GM12878 (cell line): ENCODE results near the gene CFAP97D2. TPM values are rescaled to one million over a fixed set of nuclear protein-coding genes. Genes with fewer than 3 reads are reported as not detected.

Experiments used
- ATAC-seq: fragments of 200-7000 bp; cut with Tn5 transposase; 3 replicates; pipeline ENCODE4 v1.9.1; 2020; ENCODE audit warnings: mild to moderate bottlenecking, moderate library complexity
- BruUV-seq: library from RNA; stranded (reverse); fragments of 400-500 nt; replicated peaks from 2 replicates; lab custom pipeline; 2021; lab: Mats Ljungman, UMichigan
- CTCF ChIA-PET: fragments of 300-600 bp; sonication (Branson Sonifier 250); formaldehyde crosslinking; extraction: SDS; loops from one replicate; lab custom pipeline; 2021; ENCODE audit warnings: inconsistent platforms; lab: Yijun Ruan, JAX
- POLR2A ChIA-PET: fragments of 350-600 bp; formaldehyde crosslinking; extraction: SDS; loops from one replicate; lab custom pipeline; 2021; ENCODE audit warnings: inconsistent platforms; lab: Charles Lee
- RAD21 ChIA-PET: fragments of 300-600 bp; sonication (Branson Sonifier 250); formaldehyde crosslinking; loops from one replicate; lab custom pipeline; 2023; ENCODE audit warnings: antibody characterized with exemption; ENCODE audit not compliant: unreplicated experiment; lab: Charles Lee
- SMC1A ChIA-PET: fragments of 300-600 bp; sonication (Branson Sonifier 250); formaldehyde crosslinking; loops from one replicate; lab custom pipeline; 2023; ENCODE audit not compliant: unreplicated experiment, uncharacterized antibody; lab: Charles Lee
- DNase-seq: peaks from one replicate; pipeline ENCODE4 v3.0.0-alpha.2; 2011; ENCODE audit warnings: low read depth, low spot score
- FAIRE-seq: peaks from 3 replicates; lab custom pipeline; 2011; peaks lifted over from hg19 to GRCh38; lab: Jason Lieb, UNC
- H2AFZ ChIP-seq: 2 replicates; pipeline ENCODE4 v1.6.0; 2011; ENCODE audit warnings: low read depth, low read length, control low read depth; ENCODE audit not compliant: control insufficient read depth
- H3K27ac ChIP-seq: 2 replicates; pipeline ENCODE4 v1.5.1; 2011; ENCODE audit warnings: control low read depth; ENCODE audit not compliant: control insufficient read depth, insufficient read depth
- H3K27me3 ChIP-seq, 2 experiments: replicated peaks in 1 of 2; 2 replicates each; pipeline versions ENCODE4 v1.6.0 to v1.6.1; 2011; ENCODE audit warnings: low read length in 1 of 2; ENCODE audit not compliant: control insufficient read depth in 2 of 2, insufficient read depth in 2 of 2
- H3K36me3 ChIP-seq, 2 experiments: 2 replicates each; pipeline ENCODE4 v1.5.1; 2011; ENCODE audit warnings: low read length in 1 of 2; ENCODE audit not compliant: control insufficient read depth in 2 of 2, insufficient read depth in 2 of 2
- H3K4me1 ChIP-seq: 2 replicates; pipeline ENCODE4 v1.6.1; 2011; ENCODE audit warnings: mild to moderate bottlenecking, low read length, moderate library complexity, mixed read lengths; ENCODE audit not compliant: control insufficient read depth, insufficient read depth
- H3K4me2 ChIP-seq: 2 replicates; pipeline ENCODE4 v1.6.0; 2011; ENCODE audit warnings: control low read depth; ENCODE audit not compliant: control insufficient read depth, insufficient read depth
- H3K4me3 ChIP-seq: fragments of 200-600 bp; sonication (generic); 2 replicates; pipeline ENCODE4 v1.5.1; 2016
- H3K79me2 ChIP-seq: 2 replicates; pipeline ENCODE4 v1.6.0; 2011; ENCODE audit warnings: low read length; ENCODE audit not compliant: control insufficient read depth, insufficient read depth
- H3K9ac ChIP-seq: 2 replicates; pipeline ENCODE4 v1.8.0; 2011; ENCODE audit warnings: low read length, control low read depth, mixed read lengths; ENCODE audit not compliant: control insufficient read depth, insufficient read depth
- H3K9me3 ChIP-seq: replicated peaks from 3 replicates; pipeline ENCODE4 v1.5.1; 2011; ENCODE audit warnings: mild to moderate bottlenecking, low read length; ENCODE audit not compliant: control insufficient read depth, insufficient read depth
- H4K20me1 ChIP-seq: 2 replicates; pipeline ENCODE4 v1.6.0; 2011; ENCODE audit not compliant: control insufficient read depth, insufficient read depth
- CBFB ChIP-seq: IDR thresholded peaks from 2 replicates; pipeline ENCODE4 v1.6.1; 2016; ENCODE audit warnings: antibody characterized with exemption, low read depth
- CREB1 ChIP-seq: IDR thresholded peaks from 2 replicates; pipeline ENCODE4 v1.6.1; 2012; ENCODE audit warnings: low read depth, mild to moderate bottlenecking, inconsistent platforms
- IRF3 ChIP-seq: fragments of 450-650 bp; IDR thresholded peaks from 2 replicates; pipeline ENCODE4 v1.6.1; 2014; ENCODE audit warnings: mild to moderate bottlenecking
- IRF5 ChIP-seq: fragments of 450-650 bp; IDR thresholded peaks from 2 replicates; pipeline ENCODE4 v1.6.1; 2017; ENCODE audit warnings: borderline replicate concordance
- MXI1 ChIP-seq: fragments of 150-350 bp; IDR thresholded peaks from 2 replicates; pipeline ENCODE4 v1.6.1; 2011; ENCODE audit warnings: low read depth, mild to moderate bottlenecking, inconsistent platforms, low read length, improper control_type of control experiment
- NFXL1 ChIP-seq: fragments of 450-650 bp; IDR thresholded peaks from 2 replicates; pipeline ENCODE4 v1.6.1; 2017; ENCODE audit warnings: antibody characterized with exemption, mild to moderate bottlenecking, borderline replicate concordance
- NR2C1 ChIP-seq: fragments of 450-650 bp; IDR thresholded peaks from 2 replicates; pipeline ENCODE4 v1.6.1; 2017; ENCODE audit warnings: antibody characterized with exemption, mild to moderate bottlenecking, moderate library complexity
- NR2C2 ChIP-seq: IDR thresholded peaks from 2 replicates; pipeline ENCODE4 v1.6.1; 2011; ENCODE audit warnings: borderline replicate concordance, low read depth; ENCODE audit not compliant: control insufficient read depth, insufficient read length
- PKNOX1 ChIP-seq: fragments of 450-650 bp; IDR thresholded peaks from 2 replicates; pipeline ENCODE4 v1.6.1; 2016; ENCODE audit warnings: mild to moderate bottlenecking
- POLR2A ChIP-seq: IDR thresholded peaks from 2 replicates; pipeline ENCODE4 v1.6.1; 2011; ENCODE audit warnings: low read depth, mild to moderate bottlenecking, low read length
- SMARCA5 ChIP-seq: fragments of 450-650 bp; IDR thresholded peaks from 2 replicates; pipeline ENCODE4 v1.6.1; 2017; ENCODE audit warnings: mild to moderate bottlenecking
- SREBF2 ChIP-seq: IDR thresholded peaks from 2 replicates; pipeline ENCODE4 v1.6.1; 2012; ENCODE audit warnings: mild to moderate bottlenecking, low read length
- WRNIP1 ChIP-seq: IDR thresholded peaks from 2 replicates; pipeline ENCODE4 v1.6.1; 2011; ENCODE audit warnings: low read depth, low read length, improper control_type of control experiment, borderline replicate concordance
- ZNF622 ChIP-seq: fragments of 450-650 bp; IDR thresholded peaks from 2 replicates; pipeline ENCODE4 v1.6.1; 2017; ENCODE audit warnings: mild to moderate bottlenecking, inconsistent platforms
- WGBS: methylation state at CpG from one replicate; pipeline ENCODE4 v1.1.6; 2016; ENCODE audit warnings: low lambda C conversion rate; ENCODE audit not compliant: insufficient replicate concordance, insufficient coverage; ENCODE audit errors: missing lambda C conversion rate; 5-methylcytosine and 5-hydroxymethylcytosine counted together
- in situ Hi-C: fragments of 300-500 bp; cut with MboI; formaldehyde crosslinking; loops from 9 replicates; pipeline ENCODE4 v1.14.3; 2018; ENCODE audit warnings: mixed read lengths
- intact Hi-C: fragments of 100-400 bp; cut with micrococcal nuclease; formaldehyde crosslinking; loops from one replicate; pipeline ENCODE4 v1.14.2; 2022; ENCODE audit not compliant: unreplicated experiment
- polyA plus RNA-seq, 11 experiments: library from polyadenylated mRNA; depleted of rRNA in 4 of 11; unstranded in 6 of 11; stranded (reverse) in 5 of 11; fragments of >200 nt; fragmentation: Nextera tagmentation in 4 of 11; fragmentation: Illumina TruSeq in 1 of 11; extraction: Ambion mirVana in 4 of 11; extraction: Trizol in 1 of 11; gene quantifications; 1 replicate in 1 of 11; 2 replicates in 10 of 11; pipeline versions ENCODE4 v1.2.1 to v1.2.3, GENCODE V29; 2011 to 2016; ENCODE audit warnings: inconsistent platforms in 2 of 11, missing spikeins in 2 of 11, low read depth in 1 of 11
- total RNA-seq, 4 experiments: library from RNA; depleted of rRNA in 3 of 4; stranded (reverse); fragments of >200 nt in 3 of 4; fragmentation: Illumina TruSeq in 1 of 4; extraction: Trizol in 1 of 4; gene quantifications; 2 replicates each; pipeline versions ENCODE4 v1.2.1 to v1.2.3, GENCODE V29; 2013 to 2021

Gene CFAP97D2
- total and polyA plus RNA-seq, 10 of the 15 experiments (the other 5 are each of a cell fraction or from before 2014, with no cell fraction given): not detected

- Histone ChIP-seq H3K9ac (peak overlapping the region; percentile 70), H3K79me2 (peaks cover 22% of the 10 kb centered on the region), H3K4me3 (peak overlapping the region; percentile 97), H3K36me3 (peaks cover 2 to 24% of the 10 kb centered on the region in 2 experiments; a peak in 3 of 4 replicates), H3K4me1 (no peaks in the 10 kb centered on the region), H3K9me3 (no peaks in the 10 kb centered on the region), H3K4me2 (peak overlapping the region; percentile 95), H4K20me1 (no peaks in the 10 kb centered on the region), H3K27me3 (0 out of 4 replicates have a peak, but pooled peaks cover 0 to 1% of the 10 kb centered on the region in 2 experiments), H2AFZ (no peak overlapping the region), H3K27ac (peak overlapping the region; percentile 81)
- TF ChIP-seq IRF3 (no peak), WRNIP1 (peak; percentile 69; the same call in 1 of the 2 replicates)
- CTCF ChIA-PET: interaction anchor here (0.5 to 1.6 kb wide), 7 partner anchors 10 to 105 kb away, joined by 3 to 4 read pairs (median 4); no protein-coding TSS in a partner anchor
- POLR2A ChIA-PET: interaction anchor here (0.9 kb wide), 1 partner anchor 44 kb away, joined by 4 read pairs; no protein-coding TSS in a partner anchor
- ATAC-seq (no peak), FAIRE-seq (no peak), DNase-seq (no peak)
- in situ Hi-C loops: no loop called here
- SMC1A ChIA-PET: interaction anchor here (1.1 to 1.9 kb wide), 6 partner anchors 17 to 104 kb away, joined by 3 to 7 read pairs (median 4); no protein-coding TSS in a partner anchor
- TSS peak; percentile 75 for BruUV-seq
- 14% methylated on average over 10 of the region's 10 CpGs for WGBS
- intact Hi-C loops: loop anchor here (2.0 kb wide), 1 partner anchor 45 kb away; the partner anchor contains the start of gene UPF3A
- RAD21 ChIA-PET: interaction anchor here (1.0 to 1.4 kb wide), 3 partner anchors 13 to 84 kb away, joined by 3 to 4 read pairs (median 3); partner anchors contain the start of gene UPF3A
Measured at GRCh38 chr13:114235697-114236096, 56.6 kb downstream of the CFAP97D2 start.

GRCh38 chr13:114236227-114236626 is 57.2 kb downstream of the CFAP97D2 start:
- ATAC-seq (no peak), FAIRE-seq (no peak), DNase-seq (no peak)
- no peaks in the 10 kb centered on the region for H4K20me1 ChIP-seq
- in situ Hi-C loops (no loop called here), intact Hi-C loops (no loop called here)
- H3K4me1 ChIP-seq: no peaks in the 10 kb centered on the region
- H3K9me3 ChIP-seq: no peaks in the 10 kb centered on the region
- ChIA-PET POLR2A (interaction anchor here (0.9 kb wide), 1 partner anchor 43 kb away, joined by 4 read pairs; no protein-coding TSS in a partner anchor), SMC1A (interaction anchor here (1.1 to 1.9 kb wide), 6 partner anchors 16 to 103 kb away, joined by 3 to 7 read pairs (median 4); no protein-coding TSS in a partner anchor), RAD21 (interaction anchor here (0.7 to 1.4 kb wide), 4 partner anchors 13 to 288 kb away, joined by 3 read pairs; no protein-coding TSS in a partner anchor), CTCF (interaction anchor here (0.6 to 1.6 kb wide), 6 partner anchors 10 to 105 kb away, joined by 3 to 4 read pairs (median 4); no protein-coding TSS in a partner anchor)
- H3K27me3 ChIP-seq: no peaks in the 10 kb centered on the region
- peak overlapping the region; percentile 97 for H3K4me3 ChIP-seq
- H3K79me2 ChIP-seq: peaks cover 22% of the 10 kb centered on the region
- H2AFZ ChIP-seq: no peak overlapping the region
- 74% methylated on average over 4 of the region's 4 CpGs for WGBS
- BruUV-seq: no TSS peak
- H3K36me3 ChIP-seq: peaks cover 3 to 27% of the 10 kb centered on the region in 2 experiments
- H3K4me2 ChIP-seq: peak overlapping the region; percentile 95
- H3K9ac ChIP-seq: peak overlapping the region; percentile 70
- H3K27ac ChIP-seq: no peak overlapping the region
- TF ChIP-seq POLR2A: no peak
- TF ChIP-seq NFXL1: no peak
- no peak for TF ChIP-seq ZNF622
- TF ChIP-seq NR2C2: no peak
- no peak for TF ChIP-seq IRF5
- TF ChIP-seq NR2C1: no peak
- TF ChIP-seq CREB1: no peak
- no peak for TF ChIP-seq SREBF2
- no peak for TF ChIP-seq CBFB
- TF ChIP-seq MXI1: no peak
- no peak for TF ChIP-seq PKNOX1
- TF ChIP-seq SMARCA5: no peak
